ENCODE data around the gene NTSR2.

DNA sequence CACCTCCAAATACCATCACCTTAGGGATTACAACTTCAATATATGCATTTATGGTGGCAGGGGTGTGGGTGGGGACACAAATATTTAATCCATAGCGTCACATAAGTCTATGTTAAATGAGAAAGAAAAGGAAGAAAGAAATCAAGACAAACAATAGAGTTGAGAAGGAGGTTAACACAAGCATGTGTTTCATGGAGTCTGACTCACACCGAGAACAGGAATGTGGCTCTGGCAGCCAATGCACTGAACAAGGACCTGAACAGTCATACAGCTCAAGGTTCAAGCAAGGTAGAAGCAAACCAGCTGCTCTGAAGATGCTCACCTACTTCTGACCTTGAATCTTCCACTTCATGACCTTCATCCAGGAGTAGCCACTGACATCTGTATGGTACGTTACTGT, 40.2 kb upstream of the NTSR2 start:
- TF ChIP-seq, protein P1, sequence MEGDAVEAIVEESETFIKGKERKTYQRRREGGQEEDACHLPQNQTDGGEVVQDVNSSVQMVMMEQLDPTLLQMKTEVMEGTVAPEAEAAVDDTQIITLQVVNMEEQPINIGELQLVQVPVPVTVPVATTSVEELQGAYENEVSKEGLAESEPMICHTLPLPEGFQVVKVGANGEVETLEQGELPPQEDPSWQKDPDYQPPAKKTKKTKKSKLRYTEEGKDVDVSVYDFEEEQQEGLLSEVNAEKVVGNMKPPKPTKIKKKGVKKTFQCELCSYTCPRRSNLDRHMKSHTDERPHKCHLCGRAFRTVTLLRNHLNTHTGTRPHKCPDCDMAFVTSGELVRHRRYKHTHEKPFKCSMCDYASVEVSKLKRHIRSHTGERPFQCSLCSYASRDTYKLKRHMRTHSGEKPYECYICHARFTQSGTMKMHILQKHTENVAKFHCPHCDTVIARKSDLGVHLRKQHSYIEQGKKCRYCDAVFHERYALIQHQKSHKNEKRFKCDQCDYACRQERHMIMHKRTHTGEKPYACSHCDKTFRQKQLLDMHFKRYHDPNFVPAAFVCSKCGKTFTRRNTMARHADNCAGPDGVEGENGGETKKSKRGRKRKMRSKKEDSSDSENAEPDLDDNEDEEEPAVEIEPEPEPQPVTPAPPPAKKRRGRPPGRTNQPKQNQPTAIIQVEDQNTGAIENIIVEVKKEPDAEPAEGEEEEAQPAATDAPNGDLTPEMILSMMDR (IDR thresholded peaks at IDR 0.05; ENCODE audit: low read length), result no peak
- TF ChIP-seq EZH2 (optimal IDR thresholded peaks at IDR 0.05; ENCODE audit: low read depth, low read length) (no peak), EZH2phosphoT487 (IDR thresholded peaks at IDR 0.05; ENCODE audit: low read length) (no peak)

All from MM.1S (cell line).